Activated CD4-positive, CD25-positive, alpha-beta regulatory T cell treated with anti-CD3 and anti-CD28 coated beads, Interleukin-2, amount 50 U/mL, for 72 hours (primary cell): Measurements from ENCODE around the gene SLC6A11.

Experiments
- DNase-seq: peaks from one replicate; pipeline ENCODE4 v3.0.0; 2021

Gene SLC6A11

GRCh38 chr3:10985181-10985580 is 169.2 kb downstream of the SLC6A11 start:
- DNase-seq = no peak

GRCh38 chr3:10986592-10986991 is 170.6 kb downstream of the SLC6A11 start:
- no peak for DNase-seq

- no peak for DNase-seq
Measured at GRCh38 chr3:10988001-10988665, 172.1 kb downstream of the SLC6A11 start.

- no peak for DNase-seq
Measured at GRCh38 chr3:10988991-10989484, 173.0 kb downstream of the SLC6A11 start.
